GM23248 (cell line): ENCODE data around the gene CPSF2.

ENCODE experiments used
- EZH2 ChIP-seq: fragments of 200-600 bp; sonication (generic); IDR thresholded peaks from 2 replicates; pipeline ENCODE4 v1.6.1; 2018; ENCODE audit warnings: antibody characterized with exemption, mild to moderate bottlenecking; ENCODE audit not compliant: insufficient read depth, poor library complexity, severe bottlenecking
- EZH2phosphoT487 ChIP-seq: fragments of 200-600 bp; sonication (generic); IDR thresholded peaks from 2 replicates; pipeline ENCODE4 v1.6.1; 2018; ENCODE audit warnings: antibody characterized with exemption, moderate library complexity, mild to moderate bottlenecking, low read depth; ENCODE audit not compliant: insufficient read depth

GRCh38 chr14:92105893-92106142 is 16.0 kb upstream of the CPSF2 start:
- TF ChIP-seq EZH2 (no peak), EZH2phosphoT487 (no peak)
